22Rv1 (cell line): ENCODE measurements around the gene DUOX1.

Experiments
- ZFX ChIP-seq: fragments of 450-650 bp; IDR thresholded peaks from 2 replicates; pipeline ENCODE4 v1.6.1; 2017; ENCODE audit warnings: antibody characterized with exemption, borderline replicate concordance
- TF ChIP-seq, protein P1 (sequence below): fragments of 450-650 bp; IDR thresholded peaks from 2 replicates; pipeline ENCODE4 v1.5.1; 2017; ENCODE audit warnings: mild to moderate bottlenecking

- TF ChIP-seq, protein P1, sequence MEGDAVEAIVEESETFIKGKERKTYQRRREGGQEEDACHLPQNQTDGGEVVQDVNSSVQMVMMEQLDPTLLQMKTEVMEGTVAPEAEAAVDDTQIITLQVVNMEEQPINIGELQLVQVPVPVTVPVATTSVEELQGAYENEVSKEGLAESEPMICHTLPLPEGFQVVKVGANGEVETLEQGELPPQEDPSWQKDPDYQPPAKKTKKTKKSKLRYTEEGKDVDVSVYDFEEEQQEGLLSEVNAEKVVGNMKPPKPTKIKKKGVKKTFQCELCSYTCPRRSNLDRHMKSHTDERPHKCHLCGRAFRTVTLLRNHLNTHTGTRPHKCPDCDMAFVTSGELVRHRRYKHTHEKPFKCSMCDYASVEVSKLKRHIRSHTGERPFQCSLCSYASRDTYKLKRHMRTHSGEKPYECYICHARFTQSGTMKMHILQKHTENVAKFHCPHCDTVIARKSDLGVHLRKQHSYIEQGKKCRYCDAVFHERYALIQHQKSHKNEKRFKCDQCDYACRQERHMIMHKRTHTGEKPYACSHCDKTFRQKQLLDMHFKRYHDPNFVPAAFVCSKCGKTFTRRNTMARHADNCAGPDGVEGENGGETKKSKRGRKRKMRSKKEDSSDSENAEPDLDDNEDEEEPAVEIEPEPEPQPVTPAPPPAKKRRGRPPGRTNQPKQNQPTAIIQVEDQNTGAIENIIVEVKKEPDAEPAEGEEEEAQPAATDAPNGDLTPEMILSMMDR: no peak
- no peak for TF ChIP-seq ZFX
These were observed 13.1 kb upstream of the DUOX1 start for GRCh38 chr15:45116482-45117307.
